HepG2 (cell line): ENCODE measurements around the gene NOB1. TPM values are rescaled to one million over a fixed set of nuclear protein-coding genes. Genes with fewer than 3 reads are reported as not detected.
A peak's percentile ranks its signal among the peaks of the same experiment; 100 is the strongest.

Experiments
- ATAC-seq: fragments of 200-7000 bp; cut with Tn5 transposase; 3 replicates; pipeline ENCODE4 v1.9.1; 2020; ENCODE audit warnings: mild to moderate bottlenecking, moderate library complexity
- BruUV-seq: library from RNA; stranded (reverse); fragments of 400-500 nt; replicated peaks from 2 replicates; lab custom pipeline; 2021; lab: Mats Ljungman, UMichigan
- CTCF ChIA-PET: fragments of 300-600 bp; formaldehyde crosslinking; extraction: SDS; loops from one replicate; lab custom pipeline; 2021; ENCODE audit warnings: low total read pairs, inconsistent platforms, low intra/inter-chr PET ratio; lab: Yijun Ruan, JAX
- POLR2A ChIA-PET: fragments of 350-600 bp; sonication (Branson Sonifier 250); formaldehyde crosslinking; loops from one replicate; lab custom pipeline; 2020; ENCODE audit warnings: antibody characterized with exemption, inconsistent platforms; lab: Yijun Ruan, JAX
- DNase-seq: peaks from one replicate; pipeline ENCODE4 v3.0.0-alpha.2; 2015; ENCODE audit warnings: low spot score
- FAIRE-seq: peaks from 3 replicates; lab custom pipeline; 2011; peaks lifted over from hg19 to GRCh38; lab: Jason Lieb, UNC
- H2AFZ ChIP-seq: one replicate; pipeline ENCODE4 v1.6.1; 2011; ENCODE audit warnings: low read length, inconsistent platforms
- H3K27ac ChIP-seq: fragments of 300-600 bp; 3 replicates; pipeline ENCODE4 v1.8.0; 2011; ENCODE audit warnings: mixed run types, mild to moderate bottlenecking, mixed read lengths, low read length, inconsistent platforms; ENCODE audit not compliant: insufficient read depth; ENCODE audit errors: extremely low read length
- H3K27me3 ChIP-seq, 2 experiments: fragments of 200-600 bp in 1 of 2; 2 replicates in 1 of 2; 3 replicates in 1 of 2; pipeline versions ENCODE4 v1.6.0 to v1.8.0; 2011; ENCODE audit warnings: low read length in 2 of 2, mild to moderate bottlenecking in 2 of 2, moderate library complexity in 2 of 2, inconsistent platforms in 1 of 2; ENCODE audit not compliant: insufficient read depth in 2 of 2, control insufficient read depth in 1 of 2
- H3K36me3 ChIP-seq, 2 experiments: fragments of 200-600 bp in 1 of 2; replicated peaks in 1 of 2; 2 replicates in 1 of 2; 3 replicates in 1 of 2; pipeline versions ENCODE4 v1.5.1 to v1.8.0; 2011; ENCODE audit warnings: low read length in 2 of 2, inconsistent platforms in 1 of 2; ENCODE audit not compliant: insufficient read depth in 2 of 2, control insufficient read depth in 1 of 2
- H3K4me1 ChIP-seq: 2 replicates; pipeline ENCODE4 v1.5.1; 2012; ENCODE audit warnings: low read length, inconsistent platforms; ENCODE audit not compliant: insufficient read depth
- H3K4me2 ChIP-seq: 2 replicates; pipeline ENCODE4 v1.6.0; 2011; ENCODE audit warnings: low read depth, low read length, inconsistent platforms
- H3K4me3 ChIP-seq, 3 experiments: fragments of 200-600 bp in 1 of 3; sonication (generic), shearing (Covaris generic) in 1 of 3; replicated peaks in 1 of 3; 2 replicates each; pipeline ENCODE4 v1.5.1; 2011 to 2016; ENCODE audit warnings: low read length in 3 of 3, inconsistent platforms in 2 of 3, low read depth in 2 of 3, mild to moderate bottlenecking in 2 of 3, control low read depth in 1 of 3, mixed read lengths in 1 of 3; ENCODE audit not compliant: insufficient read depth in 1 of 3
- H3K79me2 ChIP-seq: one replicate; pipeline ENCODE4 v1.6.1; 2011; ENCODE audit warnings: low read length, inconsistent platforms; ENCODE audit not compliant: insufficient read depth
- H3K9ac ChIP-seq: 2 replicates; pipeline ENCODE4 v1.6.0; 2011; ENCODE audit warnings: mild to moderate bottlenecking, low read depth, low read length, inconsistent platforms; ENCODE audit not compliant: insufficient read depth
- H3K9me3 ChIP-seq: 2 replicates; pipeline ENCODE4 v1.5.1; 2012; ENCODE audit warnings: mild to moderate bottlenecking, low read length
- H4K20me1 ChIP-seq: 2 replicates; pipeline ENCODE4 v1.6.0; 2011; ENCODE audit warnings: inconsistent platforms, mild to moderate bottlenecking, low read length, moderate library complexity; ENCODE audit not compliant: insufficient read depth
- EHMT2 ChIP-seq: fragments of 200-600 bp; sonication (generic); IDR thresholded peaks from 2 replicates; pipeline ENCODE4 v1.7.0; 2017; ENCODE audit warnings: antibody characterized with exemption, low read depth, low read length, borderline replicate concordance
- MED1 ChIP-seq: sonication (generic); formaldehyde crosslinking; IDR thresholded peaks from 2 replicates; pipeline ENCODE4 v1.4.0; 2020; ENCODE audit warnings: missing genetic modification reagents
- NFRKB ChIP-seq: fragments of 450-650 bp; IDR thresholded peaks from 2 replicates; pipeline ENCODE4 v1.6.1; 2017
- PAF1 ChIP-seq: IDR thresholded peaks from 2 replicates; pipeline ENCODE4 v1.6.1; 2016; ENCODE audit warnings: missing genetic modification reagents, missing compliant biosample characterization
- POLR2A ChIP-seq, 2 experiments: IDR thresholded peaks; 2 replicates each; pipeline ENCODE4 v1.6.1; 2011; ENCODE audit warnings: low read depth in 2 of 2, low read length in 2 of 2, mild to moderate bottlenecking in 1 of 2, moderate library complexity in 1 of 2; ENCODE audit not compliant: insufficient read depth in 1 of 2
- POLR2AphosphoS5 ChIP-seq: IDR thresholded peaks from 2 replicates; pipeline ENCODE4 v1.6.1; 2012; ENCODE audit warnings: low read depth, low read length
- POLR2G ChIP-seq: fragments of 200-400 bp; formaldehyde crosslinking; IDR thresholded peaks from 2 replicates; pipeline ENCODE4 v1.6.1; 2018; ENCODE audit warnings: mild to moderate bottlenecking, low read depth, low read length, moderate library complexity
- RBM22 ChIP-seq: fragments of 200-400 bp; formaldehyde crosslinking; optimal IDR thresholded peaks from 2 replicates; pipeline ENCODE3; 2017; ENCODE audit warnings: mild to moderate bottlenecking, low read length, moderate library complexity
- REL ChIP-seq: sonication (generic); formaldehyde crosslinking; conservative IDR thresholded peaks from 2 replicates; pipeline ENCODE4 v1.8.0; 2022; ENCODE audit warnings: mild to moderate bottlenecking, missing genetic modification reagents, moderate library complexity
- SCMH1 ChIP-seq: sonication (generic); formaldehyde crosslinking; IDR thresholded peaks from 2 replicates; pipeline ENCODE4 v1.9.0; 2021; ENCODE audit warnings: missing genetic modification reagents, mild to moderate bottlenecking, borderline replicate concordance
- SMAD3 ChIP-seq: sonication (generic); formaldehyde crosslinking; IDR thresholded peaks from 2 replicates; pipeline ENCODE4 v1.4.0; 2020; ENCODE audit warnings: missing genetic modification reagents
- TIGD3 ChIP-seq: sonication (generic); formaldehyde crosslinking; IDR thresholded peaks from 2 replicates; pipeline ENCODE4 v1.5.1; 2020; ENCODE audit warnings: mild to moderate bottlenecking, missing genetic modification reagents, borderline replicate concordance
- ZNF362 ChIP-seq: sonication (generic); formaldehyde crosslinking; IDR thresholded peaks from 2 replicates; pipeline ENCODE4 v1.4.0; 2020; ENCODE audit warnings: missing genetic modification reagents, mild to moderate bottlenecking, borderline replicate concordance
- ZNF83 ChIP-seq: sonication (generic); formaldehyde crosslinking; IDR thresholded peaks from 2 replicates; pipeline ENCODE4 v1.4.0; 2020; ENCODE audit warnings: missing genetic modification reagents, mild to moderate bottlenecking, borderline replicate concordance
- ZNF878 ChIP-seq: sonication (generic); formaldehyde crosslinking; IDR thresholded peaks from 2 replicates; pipeline ENCODE4 v1.8.1; 2023; ENCODE audit warnings: mild to moderate bottlenecking, missing genetic modification reagents, moderate library complexity
- WGBS: methylation state at CpG from one replicate; pipeline ENCODE4 v1.1.6; 2017; ENCODE audit warnings: low lambda C conversion rate; 5-methylcytosine and 5-hydroxymethylcytosine counted together
- in situ Hi-C: cut with HindIII; loops from 2 replicates; pipeline ENCODE4 v1.10.0; 2017; ENCODE audit warnings: low pct_unique_long_range_greater_than_20kb; ENCODE audit not compliant: extremely low pct_ligation_motif_present
- intact Hi-C: fragments of 100-400 bp; cut with micrococcal nuclease; formaldehyde crosslinking; loops from one replicate; pipeline ENCODE4 v1.10.0; 2022; ENCODE audit not compliant: unreplicated experiment
- polyA plus RNA-seq, 8 experiments: library from polyadenylated mRNA; depleted of rRNA in 3 of 8; stranded (reverse) in 7 of 8; unstranded in 1 of 8; fragments of >200 nt; fragmentation: Illumina TruSeq in 4 of 8; extraction: Trizol in 4 of 8; gene quantifications; 2 replicates each; pipeline versions ENCODE4 v1.2.1 to v1.2.3, GENCODE V29; 2011 to 2016; ENCODE audit warnings: low read depth in 4 of 8, missing spikeins in 1 of 8, mixed read lengths in 1 of 8; ENCODE audit not compliant: insufficient read depth in 1 of 8
- total RNA-seq, 5 experiments: library from RNA; depleted of rRNA; stranded (reverse); fragments of >200 nt; fragmentation: Illumina TruSeq; extraction: Trizol; gene quantifications; 2 replicates each; pipeline ENCODE4 v1.2.3, GENCODE V29; 2016; ENCODE audit warnings: low read depth in 1 of 5

NOB1 gene
- total and polyA plus RNA-seq, 2 of the 13 experiments (the other 11 are each of a cell fraction or from before 2014, with no cell fraction given): 47.1 to 162 TPM

- no peak for ATAC-seq
- H2AFZ ChIP-seq: no peak overlapping the region
- TF ChIP-seq POLR2G (peak; percentile 66), NFRKB (no peak), TIGD3 (CRISPR knock-in tag) (no peak), SCMH1 (CRISPR knock-in tag) (no peak), RBM22 (peak; percentile 13), PAF1 (CRISPR knock-in tag) (peak; percentile 58; the same call in 1 of the 2 replicates), ZNF83 (CRISPR knock-in tag) (no peak), EHMT2 (no peak), ZNF362 (0 out of 2 replicates have a peak, but pooled peaks have one; percentile 15), SMAD3 (CRISPR knock-in tag) (no peak), POLR2A (IDR thresholded peaks at IDR 0.05; ENCODE audit: insufficient read depth in 1 of 2, low read depth in 2 of 2, low read length in 2 of 2) (peak in 1 of 2 experiments; percentile 51; a peak in 2 of 4 replicates), MED1 (CRISPR knock-in tag) (no peak), ZNF878 (no peak), POLR2AphosphoS5 (peak; percentile 7; the same call in 1 of the 2 replicates), REL (CRISPR knock-in tag) (no peak)
- TF ChIP-seq, all 625 proteins: peak for 6
- Histone ChIP-seq H3K4me1 (peaks cover 12% of the 10 kb centered on the region; the same call in 1 of the 2 replicates), H3K36me3 (peaks cover 11 to 43% of the 10 kb centered on the region in 2 experiments), H3K4me3 (no peak overlapping the region), H4K20me1 (no peaks in the 10 kb centered on the region), H3K4me2 (no peak overlapping the region), H3K27me3 (no peaks in the 10 kb centered on the region), H3K9ac (no peak overlapping the region), H3K9me3 (no peaks in the 10 kb centered on the region), H3K79me2 (no peaks in the 10 kb centered on the region), H3K27ac (no peak overlapping the region)
- intact Hi-C loops (no loop called here), in situ Hi-C loops (no loop called here)
- BruUV-seq: no TSS peak
- ChIA-PET CTCF (interaction anchor here (3.0 kb wide), 1 partner anchor 47 kb away, joined by 38 read pairs; the partner anchor contains the start of gene NOB1), POLR2A (interaction anchor here (0.9 to 6.1 kb wide), 3 partner anchors 16 to 47 kb away, joined by 5 to 36 read pairs (median 5); partner anchors contain the start of genes NOB1 and NQO1)
- WGBS: 94% methylated on average over 10 of the region's 10 CpGs
- FAIRE-seq (no peak), DNase-seq (no peak)
Measured at GRCh38 chr16:69707920-69708683, 46.6 kb downstream of the NOB1 start.
